ENCODE results near the gene WASF1. TPM values are rescaled to one million over a fixed set of nuclear protein-coding genes. Genes with fewer than 3 reads are reported as not detected.

WASF1 gene
- total RNA-seq, 1 donor from 2014 or later: 4.3 TPM

DNA sequence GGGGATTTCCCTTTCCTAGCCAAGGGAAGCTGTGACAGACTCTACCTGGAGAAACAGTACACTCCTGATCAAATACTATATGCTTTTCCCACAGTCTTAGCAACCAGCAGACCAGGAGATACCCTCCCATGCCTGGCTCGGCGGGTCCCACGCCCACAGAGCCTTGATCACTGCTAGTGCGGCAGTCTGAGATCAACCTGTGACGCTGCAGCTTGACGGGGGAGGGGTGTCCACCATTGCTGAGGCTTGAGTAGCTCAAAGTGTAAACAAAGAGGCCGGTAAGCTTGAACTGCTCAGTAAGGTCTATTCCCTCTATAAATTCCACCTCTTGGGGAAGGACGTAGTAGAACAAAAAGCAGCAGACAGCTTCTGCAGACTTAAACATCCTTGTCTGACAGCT, 63.2 kb downstream of the WASF1 start:
- DNase-seq (no peak), ATAC-seq (no peak)
- no peaks in the 10 kb centered on the region for H3K4me1 ChIP-seq
- no peaks in the 10 kb centered on the region for H3K9me3 ChIP-seq
- no peaks in the 10 kb centered on the region for H3K27me3 ChIP-seq (ENCODE audit: low read depth)
- no peak overlapping the region for H3K4me3 ChIP-seq
- TF ChIP-seq, protein P1, sequence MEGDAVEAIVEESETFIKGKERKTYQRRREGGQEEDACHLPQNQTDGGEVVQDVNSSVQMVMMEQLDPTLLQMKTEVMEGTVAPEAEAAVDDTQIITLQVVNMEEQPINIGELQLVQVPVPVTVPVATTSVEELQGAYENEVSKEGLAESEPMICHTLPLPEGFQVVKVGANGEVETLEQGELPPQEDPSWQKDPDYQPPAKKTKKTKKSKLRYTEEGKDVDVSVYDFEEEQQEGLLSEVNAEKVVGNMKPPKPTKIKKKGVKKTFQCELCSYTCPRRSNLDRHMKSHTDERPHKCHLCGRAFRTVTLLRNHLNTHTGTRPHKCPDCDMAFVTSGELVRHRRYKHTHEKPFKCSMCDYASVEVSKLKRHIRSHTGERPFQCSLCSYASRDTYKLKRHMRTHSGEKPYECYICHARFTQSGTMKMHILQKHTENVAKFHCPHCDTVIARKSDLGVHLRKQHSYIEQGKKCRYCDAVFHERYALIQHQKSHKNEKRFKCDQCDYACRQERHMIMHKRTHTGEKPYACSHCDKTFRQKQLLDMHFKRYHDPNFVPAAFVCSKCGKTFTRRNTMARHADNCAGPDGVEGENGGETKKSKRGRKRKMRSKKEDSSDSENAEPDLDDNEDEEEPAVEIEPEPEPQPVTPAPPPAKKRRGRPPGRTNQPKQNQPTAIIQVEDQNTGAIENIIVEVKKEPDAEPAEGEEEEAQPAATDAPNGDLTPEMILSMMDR (IDR thresholded peaks at IDR 0.05): no peak
- H3K27ac ChIP-seq: no peak overlapping the region
- no peaks in the 10 kb centered on the region for H3K36me3 ChIP-seq
- intact Hi-C loops (cut with DNase I): no loop called here

GRCh38 chr6:110114004-110114403, 65.5 kb downstream of the WASF1 start:
- intact Hi-C loops (cut with DNase I): no loop called here
- H3K4me3 ChIP-seq: no peak overlapping the region
- H3K27ac ChIP-seq: no peak overlapping the region
- ATAC-seq (peak; percentile 75 to 83), DNase-seq (no peak)
- H3K36me3 ChIP-seq: no peaks in the 10 kb centered on the region
- H3K9me3 ChIP-seq: no peaks in the 10 kb centered on the region
- TF ChIP-seq, protein P1 (IDR thresholded peaks at IDR 0.05): no peak
- no peaks in the 10 kb centered on the region for H3K4me1 ChIP-seq
- H3K27me3 ChIP-seq (ENCODE audit: low read depth): no peaks in the 10 kb centered on the region

- TF ChIP-seq, protein P1 (IDR thresholded peaks at IDR 0.05): no peak
- no peak for ATAC-seq
- H3K27ac ChIP-seq: no peak overlapping the region
- no peaks in the 10 kb centered on the region for H3K36me3 ChIP-seq
- no peaks in the 10 kb centered on the region for H3K9me3 ChIP-seq
- intact Hi-C loops (cut with DNase I): no loop called here
- no peaks in the 10 kb centered on the region for H3K4me1 ChIP-seq
- no peak overlapping the region for H3K4me3 ChIP-seq
- DNase-seq: no peak
- H3K27me3 ChIP-seq (ENCODE audit: low read depth): no peaks in the 10 kb centered on the region
These were observed 74.2 kb downstream of the WASF1 start for GRCh38 chr6:110105296-110105695.

DNA sequence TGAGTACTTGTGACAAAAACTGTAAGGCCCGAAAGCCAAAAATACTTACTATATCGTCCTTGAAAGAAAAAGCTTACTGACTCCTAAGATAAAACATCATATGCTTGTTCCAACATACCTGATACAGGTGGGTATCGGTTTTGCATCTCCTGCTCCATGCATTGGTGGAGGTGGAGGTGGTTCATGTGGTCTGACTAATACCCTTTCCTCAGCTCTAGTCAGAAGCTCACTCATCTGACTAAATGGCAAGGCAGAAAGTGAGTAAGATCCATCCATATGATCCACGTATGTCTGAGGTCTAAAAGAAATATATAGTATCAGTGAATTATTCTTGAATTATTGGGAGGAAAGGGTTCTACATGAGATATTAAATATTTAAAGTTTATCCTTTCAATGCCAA, 76.2 kb downstream of the WASF1 start:
- no peak overlapping the region for H3K27ac ChIP-seq
- no peak overlapping the region for H3K4me3 ChIP-seq
- H3K4me1 ChIP-seq: no peaks in the 10 kb centered on the region
- no peaks in the 10 kb centered on the region for H3K27me3 ChIP-seq (ENCODE audit: low read depth)
- no peaks in the 10 kb centered on the region for H3K9me3 ChIP-seq
- TF ChIP-seq, protein P1 (IDR thresholded peaks at IDR 0.05): no peak
- H3K36me3 ChIP-seq: no peaks in the 10 kb centered on the region
- DNase-seq: no peak
- intact Hi-C loops (cut with DNase I): no loop called here
- no peak for ATAC-seq

- Histone ChIP-seq H3K4me3 (no peak overlapping the region), H3K9me3 (no peaks in the 10 kb centered on the region), H3K27ac (no peak overlapping the region), H3K36me3 (no peaks in the 10 kb centered on the region), H3K4me1 (peaks cover 6% of the 10 kb centered on the region), H3K27me3 (ENCODE audit: low read depth) (no peaks in the 10 kb centered on the region)
- intact Hi-C loops (cut with DNase I): no loop called here
- ATAC-seq (no peak), DNase-seq (no peak)
- TF ChIP-seq, protein P1 (IDR thresholded peaks at IDR 0.05): no peak
These were observed 77.1 kb downstream of the WASF1 start for GRCh38 chr6:110102411-110102810.

- ATAC-seq: no peak
- H3K9me3 ChIP-seq: no peaks in the 10 kb centered on the region
- intact Hi-C loops (cut with DNase I): no loop called here
- H3K4me1 ChIP-seq: peaks cover 11% of the 10 kb centered on the region
- no peak overlapping the region for H3K4me3 ChIP-seq
- H3K36me3 ChIP-seq: no peaks in the 10 kb centered on the region
- H3K27ac ChIP-seq: no peak overlapping the region
- H3K27me3 ChIP-seq (ENCODE audit: low read depth): no peaks in the 10 kb centered on the region
- DNase-seq: no peak
- TF ChIP-seq, protein P1 (IDR thresholded peaks at IDR 0.05): no peak
These were observed 77.6 kb downstream of the WASF1 start for GRCh38 chr6:110101885-110102284.
